ENCODE results near the gene SLC51A.

SLC51A gene

GRCh38 chr3:196216681-196217211 lies 412 bp downstream of the SLC51A start:
- DNase-seq (ENCODE audit: low spot score), result no peak

GRCh38 chr3:196217307-196218154 lies 1.2 kb downstream of the SLC51A start:
- DNase-seq (ENCODE audit: low spot score), result no peak

- no peak for DNase-seq (ENCODE audit: low spot score)
These were observed 1.9 kb downstream of the SLC51A start for GRCh38 chr3:196218155-196218712.

GRCh38 chr3:196219194-196219969 lies 3.0 kb downstream of the SLC51A start:
- peak; percentile 89 for DNase-seq (ENCODE audit: low spot score)

- DNase-seq (ENCODE audit: low spot score), result no peak
These were observed 3.6 kb downstream of the SLC51A start for GRCh38 chr3:196219970-196220311.

- no peak for DNase-seq (ENCODE audit: low spot score)
These were observed 4.3 kb downstream of the SLC51A start for GRCh38 chr3:196220587-196220986.

- DNase-seq (ENCODE audit: low spot score), result no peak
These were observed 4.7 kb downstream of the SLC51A start for GRCh38 chr3:196220991-196221390.

- no peak for DNase-seq (ENCODE audit: low spot score)
These were observed 6.7 kb downstream of the SLC51A start for GRCh38 chr3:196222876-196223595.

GRCh38 chr3:196225086-196225485 lies 8.8 kb downstream of the SLC51A start:
- no peak for DNase-seq (ENCODE audit: low spot score)

GRCh38 chr3:196225763-196226364 lies 9.5 kb downstream of the SLC51A start:
- no peak for DNase-seq (ENCODE audit: low spot score)

GRCh38 chr3:196227121-196227561 lies 10.8 kb downstream of the SLC51A start:
- DNase-seq (ENCODE audit: low spot score), result no peak

- peak; percentile 70 for DNase-seq (ENCODE audit: low spot score)
These were observed 11.5 kb downstream of the SLC51A start for GRCh38 chr3:196227629-196228493.

- DNase-seq (ENCODE audit: low spot score), result no peak
These were observed 16.0 kb downstream of the SLC51A start for GRCh38 chr3:196232154-196232881.

- DNase-seq (ENCODE audit: low spot score), result no peak
These were observed 16.5 kb downstream of the SLC51A start for GRCh38 chr3:196232882-196233251.

- no peak for DNase-seq (ENCODE audit: low spot score)
These were observed 19.3 kb downstream of the SLC51A start for GRCh38 chr3:196235452-196236122.

- DNase-seq (ENCODE audit: low spot score), result no peak
These were observed 19.9 kb downstream of the SLC51A start for GRCh38 chr3:196236223-196236622.

- no peak for DNase-seq (ENCODE audit: low spot score)
These were observed 20.9 kb downstream of the SLC51A start for GRCh38 chr3:196237203-196237602.

GRCh38 chr3:196238612-196239560 lies 22.6 kb downstream of the SLC51A start:
- no peak for DNase-seq (ENCODE audit: low spot score)
